Activated CD8-positive, alpha-beta memory T cell treated with anti-CD3 and anti-CD28 coated beads, Interleukin-2, amount 50 U/mL, for 24 hours (primary cell): ENCODE results near the gene KIF26B.
"Not testable (repeated sequence)": the region's sequence is repeated elsewhere in the genome, so short reads cannot be mapped to it uniquely, and the experiment has no call there.

ENCODE experiments used
- DNase-seq: peaks from one replicate; pipeline ENCODE4 v3.0.0-alpha.2; 2020; ENCODE audit errors: extremely low read depth

The KIF26B gene

DNA sequence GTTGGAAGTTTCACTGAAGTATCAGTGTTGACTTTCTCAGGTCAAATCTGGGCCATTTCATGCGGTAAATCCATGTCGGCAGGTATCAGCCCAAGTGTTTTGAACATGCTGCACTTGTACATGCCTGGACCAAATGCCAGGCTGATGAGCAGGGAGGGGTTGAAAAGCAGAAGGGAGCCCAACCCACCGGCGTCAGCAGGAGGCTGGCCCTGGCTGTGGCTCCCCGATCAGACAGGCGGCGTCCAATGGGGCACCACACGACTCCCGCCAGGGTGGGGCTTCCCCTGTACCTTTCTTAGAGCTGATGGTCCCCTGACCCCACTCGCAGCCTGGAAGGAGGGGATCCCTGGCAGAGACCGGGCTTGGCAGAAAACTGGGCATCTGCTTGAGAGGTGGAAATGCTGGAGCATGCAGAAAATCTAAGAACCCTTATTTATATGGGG is 540.0 kb downstream of the KIF26B start:
- no peak for DNase-seq

DNA sequence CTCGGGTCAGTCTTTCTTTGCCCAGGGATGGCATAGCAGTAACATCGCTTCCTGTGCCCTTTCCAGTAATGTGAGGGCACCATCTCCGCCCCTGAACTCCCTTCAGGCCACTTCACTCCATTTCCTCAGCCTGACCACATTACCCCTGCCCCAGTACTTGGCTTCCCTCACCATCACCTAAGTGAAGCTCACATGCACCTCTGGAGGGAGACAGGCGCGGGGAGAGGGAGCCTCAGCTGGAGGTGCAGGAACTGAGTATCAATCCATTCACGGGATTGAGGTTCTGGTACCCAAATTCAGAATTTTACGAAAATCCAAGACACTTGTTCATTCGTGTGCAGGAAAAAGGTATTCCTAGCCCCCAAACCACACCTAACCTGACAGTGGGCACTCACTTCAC is 540.4 kb downstream of the KIF26B start:
- DNase-seq = no peak

DNA sequence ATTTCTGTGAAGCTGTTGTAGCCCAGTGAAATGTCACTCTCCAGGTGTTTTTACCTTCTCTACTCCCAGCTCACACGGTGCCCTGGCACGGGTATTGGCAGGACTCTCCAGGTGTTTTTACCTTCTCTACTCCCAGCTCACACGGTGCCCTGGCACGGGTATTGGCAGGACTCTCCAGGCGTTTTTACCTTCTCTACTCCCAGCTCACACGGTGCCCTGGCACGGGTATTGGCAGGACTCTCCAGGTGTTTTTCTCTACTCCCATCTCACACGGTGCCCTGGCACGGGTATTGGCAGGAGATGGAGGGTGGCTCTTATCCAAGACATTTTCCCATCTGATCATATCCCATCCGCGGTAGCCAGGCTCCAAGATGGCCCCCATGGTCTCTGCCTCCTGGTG is 540.9 kb downstream of the KIF26B start:
- DNase-seq = not testable (repeated sequence)

DNA sequence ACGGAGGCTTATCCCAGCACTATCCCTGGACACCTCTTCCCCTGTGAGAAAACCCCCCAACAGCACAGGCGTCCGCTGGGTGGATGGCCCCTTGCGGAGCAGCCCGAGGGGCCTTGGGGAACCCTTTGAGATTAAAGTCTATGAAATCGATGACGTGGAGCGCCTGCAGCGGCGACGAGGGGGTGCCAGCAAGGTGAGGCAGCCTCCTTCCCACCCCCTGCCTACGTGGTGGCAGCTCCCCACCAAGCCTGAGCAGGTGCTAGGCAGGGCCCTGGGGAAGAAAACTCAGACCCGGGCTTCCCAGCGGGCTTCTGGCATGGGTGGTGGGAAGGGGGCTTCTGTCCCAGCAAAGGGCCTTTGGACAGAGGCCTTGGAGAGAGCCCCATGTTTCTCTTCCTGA is 543.3 kb downstream of the KIF26B start:
- DNase-seq = no peak

DNA sequence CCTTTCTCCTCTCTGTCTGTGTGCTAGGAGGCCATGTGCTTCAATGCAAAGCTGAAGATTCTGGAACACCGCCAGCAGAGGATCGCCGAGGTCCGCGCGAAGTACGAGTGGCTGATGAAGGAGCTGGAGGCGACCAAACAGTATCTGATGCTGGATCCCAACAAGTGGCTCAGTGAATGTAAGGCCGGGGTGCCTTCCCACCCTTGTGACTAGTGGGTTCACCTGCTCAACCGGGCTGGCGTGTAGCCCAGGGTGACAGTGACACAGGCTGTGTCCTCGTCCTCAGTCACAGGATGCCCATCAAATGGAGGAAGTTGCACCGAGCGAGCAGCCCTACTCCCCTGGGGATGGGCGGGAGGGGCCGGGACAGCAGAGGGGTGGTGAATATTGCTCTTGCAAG is 544.1 kb downstream of the KIF26B start:
- no peak for DNase-seq

DNA sequence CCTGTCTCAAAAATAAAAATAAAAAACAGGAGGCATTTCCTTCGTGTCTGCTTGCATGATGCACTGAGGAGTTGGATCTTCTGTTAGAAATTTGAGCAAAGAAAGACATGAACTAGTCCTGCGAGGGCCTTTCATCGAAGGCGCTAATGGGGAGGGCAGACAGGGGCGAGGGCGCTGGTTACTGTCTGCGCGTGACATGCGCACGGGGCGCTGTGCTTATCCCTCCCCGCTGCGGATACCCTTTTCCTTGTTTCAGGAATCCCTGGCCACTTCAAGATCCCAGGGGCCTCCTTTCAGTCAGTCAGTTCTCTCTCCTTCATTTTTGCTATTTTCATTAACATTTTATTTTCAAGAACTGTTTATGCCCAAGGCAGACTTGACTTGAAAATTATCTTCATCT is 545.8 kb downstream of the KIF26B start:
- no peak for DNase-seq

DNA sequence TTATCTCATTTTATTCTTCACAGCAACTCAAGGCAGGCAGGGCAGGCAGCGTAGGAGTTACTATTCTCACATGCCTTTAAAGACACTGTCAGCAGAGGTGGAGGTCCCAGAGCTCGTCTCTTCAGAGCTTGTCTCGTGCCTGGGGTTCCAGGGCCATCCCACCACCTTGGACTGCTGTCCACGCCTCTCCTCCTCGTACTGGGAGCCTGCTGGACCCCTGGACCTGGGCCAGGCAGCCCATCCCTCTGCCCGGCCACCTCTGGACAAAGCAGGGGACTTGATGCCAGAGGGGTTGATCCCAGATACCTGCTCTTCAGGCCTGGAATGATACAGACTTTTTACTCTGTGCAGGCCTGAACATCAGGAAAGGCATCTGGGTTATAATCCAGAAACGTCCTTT is 546.8 kb downstream of the KIF26B start:
- no peak for DNase-seq

DNA sequence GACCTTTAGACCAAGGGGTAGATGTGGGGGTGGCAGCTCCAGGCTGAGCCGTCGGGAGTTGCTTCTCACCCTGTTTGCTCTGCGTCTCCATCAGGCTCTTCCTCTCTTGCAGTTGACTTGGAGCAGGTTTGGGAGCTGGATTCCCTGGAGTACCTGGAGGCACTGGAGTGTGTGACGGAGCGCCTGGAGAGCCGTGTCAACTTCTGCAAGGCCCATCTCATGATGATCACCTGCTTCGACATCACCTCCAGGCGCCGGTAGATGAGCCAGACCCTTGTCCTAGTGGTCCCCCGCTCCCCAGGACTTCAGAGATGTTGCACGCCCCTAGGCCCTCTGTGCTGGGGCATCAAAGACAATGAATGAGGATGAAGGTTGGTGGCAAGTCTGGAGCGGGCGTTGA is 547.6 kb downstream of the KIF26B start:
- no peak for DNase-seq

DNA sequence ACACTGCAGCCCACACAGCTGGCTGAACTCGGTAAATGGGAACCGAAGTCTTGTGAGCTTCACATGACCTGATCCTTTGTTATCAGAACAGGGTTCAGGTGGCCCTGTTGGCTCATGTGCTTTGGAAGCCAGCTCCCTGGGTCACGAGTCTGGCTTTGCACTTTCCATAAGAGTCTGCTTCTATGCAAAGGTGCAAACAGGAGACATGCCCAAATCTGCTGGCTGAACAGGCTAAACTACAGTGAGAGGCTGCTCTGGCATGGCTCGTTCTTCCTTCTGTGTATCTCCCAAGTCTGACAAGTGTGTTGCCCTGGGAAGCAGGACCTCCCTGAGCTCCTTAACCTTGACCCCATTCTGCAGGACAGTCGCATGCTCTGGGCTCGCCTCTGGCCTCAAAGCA is 549.6 kb downstream of the KIF26B start:
- no peak for DNase-seq

DNA sequence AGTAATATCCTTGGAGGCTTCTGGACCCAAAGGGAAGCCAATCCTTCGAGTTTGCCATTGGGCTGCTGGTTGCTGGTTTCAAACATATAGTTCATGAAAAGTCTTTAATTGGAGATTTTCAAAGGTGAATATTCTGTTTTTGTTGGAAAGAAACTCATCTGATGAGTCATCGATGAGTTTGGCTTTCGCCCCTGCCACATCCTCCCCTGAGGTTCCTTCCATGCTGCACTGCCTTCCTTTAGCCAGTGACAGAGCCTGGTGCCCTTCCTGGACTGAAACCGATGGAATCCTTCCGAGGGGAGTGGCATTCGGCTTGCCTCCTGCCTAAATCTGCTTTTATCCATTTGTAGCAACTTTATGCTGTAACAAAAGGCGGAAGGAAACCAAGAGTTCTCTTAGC is 550.0 kb downstream of the KIF26B start:
- no peak for DNase-seq

DNA sequence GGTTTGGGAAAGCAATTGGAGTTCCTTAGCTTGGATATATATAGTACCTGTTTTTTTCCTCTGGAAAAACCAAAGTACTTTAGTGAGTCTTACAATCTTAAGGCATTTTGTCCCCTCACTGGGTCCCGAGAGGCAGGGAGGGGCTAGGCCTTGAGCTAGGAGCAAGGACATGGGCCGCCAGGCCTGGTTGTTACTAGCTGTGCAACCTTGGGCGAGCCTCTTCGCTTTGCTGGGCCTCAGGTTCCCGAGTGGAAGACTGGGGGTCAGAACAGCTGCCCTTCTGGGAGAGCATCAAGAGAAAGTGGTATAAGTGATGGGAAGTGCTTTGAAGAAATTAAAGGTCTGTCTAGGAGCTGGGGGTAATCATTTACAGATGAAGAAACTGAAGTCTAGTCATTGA is 553.2 kb downstream of the KIF26B start:
- DNase-seq = no peak

DNA sequence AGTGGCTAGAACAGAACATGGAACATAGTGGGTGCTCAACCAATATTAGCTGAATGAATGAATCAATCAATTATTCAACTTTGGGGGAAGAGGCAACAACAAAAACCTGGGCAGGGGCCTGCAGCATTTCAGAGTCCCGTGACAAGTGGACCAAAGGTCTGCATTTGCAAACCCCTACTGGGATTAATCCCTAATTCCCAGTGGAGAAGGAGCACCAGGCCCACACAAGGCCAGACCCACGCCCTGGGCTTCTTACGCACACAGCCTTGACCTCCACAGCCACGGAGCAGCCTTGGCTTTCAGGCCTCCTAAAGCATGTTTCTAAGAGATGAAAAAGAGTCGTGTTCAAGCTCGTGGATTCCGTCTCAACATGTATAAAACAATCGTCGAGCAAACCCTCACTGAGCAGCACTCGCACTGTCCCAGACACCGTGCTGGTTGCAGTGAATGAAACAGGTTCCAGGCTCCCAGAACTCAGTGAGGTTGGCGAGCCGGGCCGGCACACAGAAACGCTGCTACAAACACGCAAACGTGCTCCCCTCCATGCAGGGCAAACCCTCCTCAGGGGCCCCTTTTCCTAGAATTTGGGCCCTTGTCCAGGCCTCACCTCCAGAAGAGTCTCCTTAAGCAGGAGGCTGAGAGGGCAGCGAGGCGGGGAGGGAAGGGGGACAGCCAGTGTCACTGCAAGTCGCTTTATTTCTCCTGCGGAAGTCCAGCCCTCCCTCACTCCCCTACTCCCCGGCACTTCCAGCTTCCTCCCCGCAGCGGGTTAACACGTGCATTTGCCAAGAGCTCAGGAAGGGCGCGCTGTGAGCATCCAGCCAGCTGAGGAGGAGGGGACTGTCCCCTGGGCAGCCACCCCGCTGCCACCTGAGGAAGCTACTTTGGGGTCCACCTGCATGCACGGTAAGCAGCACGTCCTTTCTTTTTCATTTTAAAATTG is 556.4 kb downstream of the KIF26B start:
- no peak for DNase-seq

DNA sequence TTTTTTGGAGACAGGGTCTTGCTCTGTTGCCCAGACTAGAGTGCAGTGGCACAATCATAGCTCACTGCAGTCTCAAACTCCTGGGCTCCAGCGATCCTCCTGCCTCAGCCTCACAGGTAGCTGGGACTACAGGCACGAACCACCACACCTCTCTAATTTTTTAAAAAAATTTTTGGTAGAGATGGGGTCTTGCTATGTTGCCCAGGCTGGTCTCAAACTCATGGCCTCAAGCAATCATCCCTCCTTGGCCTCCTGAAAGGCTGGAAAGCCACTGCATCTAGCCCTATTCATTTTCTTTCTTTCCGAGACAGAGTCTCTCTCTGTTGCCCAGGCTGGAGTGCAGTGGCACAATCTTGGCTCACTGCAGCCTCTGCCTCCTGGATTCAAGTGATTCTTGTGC is 559.2 kb downstream of the KIF26B start:
- not testable (repeated sequence) for DNase-seq

DNA sequence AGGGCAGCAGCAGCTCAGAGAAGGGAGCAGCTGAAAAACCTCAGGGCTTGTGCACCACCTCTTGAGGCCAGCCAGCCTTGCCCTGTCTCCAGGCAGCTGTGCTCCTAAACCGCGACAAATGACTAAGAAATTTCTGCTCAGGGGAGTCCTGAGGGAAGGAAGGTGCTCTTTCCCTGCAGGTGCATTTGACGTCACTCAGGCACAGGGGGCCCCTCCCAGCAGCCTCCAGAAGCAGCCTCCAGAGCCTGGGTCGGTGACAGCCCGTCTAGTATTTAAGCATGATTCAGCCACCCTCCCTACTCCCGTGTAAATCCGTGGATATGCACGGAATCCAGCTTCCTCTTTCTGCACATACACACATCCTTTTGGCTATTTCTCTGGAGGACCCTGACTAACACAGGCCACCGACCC is 560.5 kb downstream of the KIF26B start:
- no peak for DNase-seq

DNA sequence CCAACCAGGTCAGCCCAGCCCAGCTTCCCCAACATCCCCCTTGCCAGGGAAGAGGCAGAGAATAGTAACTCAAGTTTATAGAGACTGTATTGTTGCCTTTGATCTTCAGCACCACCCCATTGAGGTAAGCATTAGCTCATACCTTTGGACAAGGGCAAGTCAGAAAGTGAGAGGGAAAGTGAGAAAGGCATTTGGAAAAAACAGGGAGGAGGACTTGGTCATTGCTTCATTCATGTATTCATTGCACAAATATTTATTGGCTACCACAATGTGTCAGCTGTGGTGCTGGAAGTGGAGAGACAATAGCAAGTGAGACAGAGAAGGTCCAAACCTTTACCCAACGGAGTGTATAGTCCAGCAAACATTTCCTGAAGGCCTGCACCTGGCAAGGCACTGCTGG is 561.2 kb downstream of the KIF26B start:
- DNase-seq = no peak

DNA sequence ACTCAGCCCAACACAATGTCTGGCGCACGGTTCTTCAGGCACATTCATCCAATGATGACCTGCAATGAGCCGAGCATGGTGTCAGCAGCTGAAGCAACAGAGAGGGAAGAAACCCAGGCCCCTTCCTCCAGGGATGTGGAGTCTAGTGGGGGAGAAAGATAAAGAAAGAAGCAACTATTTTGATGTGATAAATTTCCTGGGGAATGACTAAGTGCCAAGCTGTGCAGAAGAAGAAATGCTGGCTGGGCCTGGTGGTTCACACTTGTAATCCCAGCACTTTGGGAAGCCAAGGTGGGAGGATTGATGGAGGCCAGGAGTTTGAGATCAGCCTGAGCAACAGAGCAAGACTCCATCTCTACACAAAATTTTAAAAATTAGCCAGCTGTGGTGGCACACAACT is 561.8 kb downstream of the KIF26B start:
- no peak for DNase-seq

DNA sequence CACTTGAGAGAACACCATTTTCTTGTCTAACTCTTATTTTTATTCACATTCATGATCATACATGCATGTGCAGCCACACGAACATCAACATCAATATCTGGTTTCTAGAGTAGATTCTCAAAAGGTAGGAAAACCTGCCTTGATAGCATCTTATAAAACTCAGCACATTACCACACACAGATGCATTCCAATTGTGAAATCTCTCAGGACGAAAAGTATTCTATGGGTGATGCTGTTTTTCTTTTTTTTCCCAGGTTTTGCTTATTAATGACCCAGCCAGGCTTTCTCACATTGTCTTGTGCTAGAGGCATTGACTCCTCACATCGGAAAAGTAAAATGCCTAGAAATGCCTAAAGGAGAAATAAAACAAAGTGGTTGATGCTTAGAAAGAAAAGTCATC is 562.8 kb downstream of the KIF26B start:
- DNase-seq = no peak

DNA sequence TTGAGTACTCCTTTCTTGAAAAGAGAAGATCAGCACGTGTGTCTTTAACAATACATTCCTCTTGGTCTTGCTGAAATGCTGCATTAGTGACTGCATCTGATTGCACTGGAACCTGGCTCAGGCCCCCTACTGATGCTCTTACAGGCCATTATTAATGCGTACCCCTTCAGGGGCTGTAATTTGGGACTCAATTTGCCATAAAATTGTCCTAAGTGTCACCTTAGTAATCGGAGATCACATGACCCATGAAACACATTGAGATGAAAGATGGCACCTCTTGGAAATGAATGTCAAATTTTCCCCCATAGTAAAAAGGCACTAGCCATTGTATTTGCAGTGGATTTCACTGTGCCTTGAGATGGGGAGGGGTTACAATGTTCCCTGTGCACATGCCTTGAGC is 563.3 kb downstream of the KIF26B start:
- no peak for DNase-seq

DNA sequence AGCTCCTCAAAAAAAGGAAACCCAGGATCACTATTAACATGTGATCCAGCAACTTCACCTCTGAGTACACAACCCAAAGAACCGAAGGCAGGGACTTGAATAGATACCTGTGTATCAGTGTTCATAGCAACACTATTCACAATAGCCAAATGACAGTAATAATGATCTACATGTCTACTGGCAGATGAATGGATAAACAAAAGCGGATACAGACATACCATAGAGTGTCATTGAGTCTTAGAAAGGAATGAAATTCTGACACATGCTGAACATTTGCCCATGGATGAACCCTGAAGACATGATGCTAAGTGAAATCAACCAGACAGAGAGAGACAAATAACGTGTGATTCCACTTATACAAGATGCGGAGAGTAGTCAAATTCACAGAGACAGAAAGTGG is 564.2 kb downstream of the KIF26B start:
- DNase-seq = no peak

DNA sequence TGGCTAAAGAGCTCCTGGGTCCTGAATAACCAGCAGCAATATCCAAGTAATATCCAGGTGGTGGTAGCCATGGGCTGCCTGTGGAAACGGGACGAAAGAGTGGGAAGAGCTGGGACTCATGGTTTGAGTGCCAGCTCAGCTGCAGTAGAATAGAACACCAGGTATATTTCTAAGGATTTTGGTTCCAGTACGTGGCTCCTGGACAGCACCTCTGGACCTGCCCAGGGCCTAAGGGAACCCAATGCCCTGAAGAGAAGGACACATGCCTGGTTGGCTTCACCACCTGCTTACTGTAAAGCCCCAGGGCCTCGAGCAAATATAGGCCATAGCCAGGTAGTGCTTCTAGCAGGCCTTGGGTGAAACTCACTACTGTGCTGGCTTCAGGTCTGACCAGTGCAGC is 566.7 kb downstream of the KIF26B start:
- DNase-seq = no peak

DNA sequence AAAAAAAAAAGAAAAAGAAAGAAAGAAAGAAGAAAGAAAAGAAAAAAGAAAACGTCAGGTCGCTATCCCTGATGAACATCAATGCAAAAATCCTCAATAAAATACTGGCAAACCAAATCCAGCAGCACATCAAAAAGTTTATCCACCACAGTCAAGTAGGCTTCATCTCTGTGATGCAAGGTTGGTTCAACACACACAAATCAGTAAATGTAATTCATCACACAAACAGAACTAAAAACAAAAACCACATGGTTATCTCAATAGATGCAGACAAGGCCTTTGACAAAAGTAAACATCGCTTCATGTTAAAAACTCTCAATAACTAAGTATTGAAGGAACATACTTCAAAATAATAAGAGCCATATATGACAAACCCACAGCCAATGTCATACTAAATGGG is 573.2 kb downstream of the KIF26B start:
- DNase-seq = not testable (repeated sequence)

DNA sequence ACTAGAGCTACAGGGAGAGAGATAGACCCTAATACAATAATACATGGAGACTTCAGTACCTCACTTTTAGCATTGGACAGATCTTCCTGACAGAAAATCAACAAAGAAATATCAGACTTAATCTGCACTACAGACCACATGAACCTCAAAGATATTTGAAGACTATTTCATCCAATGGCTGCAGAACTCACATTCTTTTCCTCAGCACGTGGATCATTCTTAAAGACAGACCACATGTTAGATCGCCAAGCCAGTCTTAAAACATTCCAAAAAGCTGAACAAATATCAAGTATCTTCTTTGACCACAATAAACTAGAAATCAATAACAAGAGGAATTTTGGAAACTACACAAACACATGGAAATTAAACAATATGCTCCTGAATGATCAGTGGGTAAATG is 576.0 kb downstream of the KIF26B start:
- DNase-seq = no peak

DNA sequence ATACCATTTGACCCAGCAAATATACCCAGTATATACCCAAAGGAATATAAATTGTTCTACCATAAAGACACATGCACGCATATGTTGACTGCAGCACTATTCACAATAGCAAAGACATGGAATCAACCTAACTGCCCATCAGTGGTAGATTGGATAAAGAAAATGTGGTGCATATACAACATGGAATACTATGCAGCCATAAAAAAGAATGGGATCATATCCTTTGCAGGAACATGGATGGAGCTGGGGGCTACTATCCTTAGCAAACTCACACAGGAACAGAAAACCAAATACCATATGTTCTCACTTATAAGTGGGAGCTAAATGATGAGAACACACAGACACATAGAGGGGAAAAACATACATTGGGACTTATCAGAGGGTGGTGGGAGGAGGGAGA is 585.6 kb downstream of the KIF26B start:
- not testable (repeated sequence) for DNase-seq

DNA sequence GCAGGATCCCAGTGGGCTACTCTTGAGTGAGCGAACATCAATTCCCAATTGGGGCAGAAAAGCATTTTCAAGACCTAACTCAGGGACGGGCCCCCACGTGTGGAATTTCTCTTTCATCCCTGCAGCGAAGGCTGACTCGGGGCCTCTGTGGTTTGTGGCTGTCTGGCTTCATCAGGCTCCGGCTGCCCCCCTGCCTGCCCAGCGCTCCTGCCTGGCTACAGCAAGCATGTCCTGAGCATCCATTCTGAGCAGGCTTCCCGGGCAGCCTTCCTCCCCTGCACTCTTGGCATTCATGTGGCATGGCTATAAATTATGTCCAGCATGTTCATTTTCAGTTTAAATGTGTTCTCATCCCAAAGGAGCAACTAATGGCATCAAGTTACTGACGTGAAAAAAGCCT is 588.1 kb downstream of the KIF26B start:
- DNase-seq = no peak
